Astrocyte (in vitro differentiated cells and primary cell): ENCODE results near the gene HOXA6. TPM values are rescaled to one million over a fixed set of nuclear protein-coding genes. Genes with fewer than 3 reads are reported as not detected.

Source experiments
- DNase-seq: peaks from one replicate; pipeline ENCODE4 v3.0.0-alpha.2; 2010; ENCODE audit warnings: low read depth
- FAIRE-seq: peaks from 2 replicates; lab custom pipeline; 2011; peaks lifted over from hg19 to GRCh38; lab: Jason Lieb, UNC
- H2AFZ ChIP-seq: 2 replicates; pipeline ENCODE4 v1.6.0; 2012; ENCODE audit warnings: low read depth, low read length, inconsistent platforms
- H3K27ac ChIP-seq: 2 replicates; pipeline ENCODE4 v1.5.1; 2011; ENCODE audit warnings: low read depth, low read length, inconsistent platforms
- H3K27me3 ChIP-seq: 2 replicates; pipeline ENCODE4 v1.6.0; 2011; ENCODE audit warnings: low read length, inconsistent platforms; ENCODE audit not compliant: insufficient read depth
- H3K36me3 ChIP-seq: 2 replicates; pipeline ENCODE4 v1.5.1; 2011; ENCODE audit warnings: low read length, inconsistent platforms; ENCODE audit not compliant: insufficient read depth
- H3K4me1 ChIP-seq: 2 replicates; pipeline ENCODE4 v1.5.1; 2011; ENCODE audit warnings: low read length, inconsistent platforms; ENCODE audit not compliant: insufficient read depth
- H3K4me2 ChIP-seq: 2 replicates; pipeline ENCODE4 v1.6.0; 2012; ENCODE audit warnings: low read length, inconsistent platforms
- H3K4me3 ChIP-seq: 2 replicates; pipeline ENCODE4 v1.5.1; 2011; ENCODE audit warnings: low read depth, mild to moderate bottlenecking, low read length, inconsistent platforms; ENCODE audit not compliant: insufficient read depth
- H3K79me2 ChIP-seq: 2 replicates; pipeline ENCODE4 v1.6.0; 2012; ENCODE audit warnings: mild to moderate bottlenecking, low read length, inconsistent platforms; ENCODE audit not compliant: insufficient read depth
- H3K9ac ChIP-seq: 2 replicates; pipeline ENCODE4 v1.6.0; 2012; ENCODE audit warnings: mild to moderate bottlenecking, low read length, inconsistent platforms
- H3K9me3 ChIP-seq: 2 replicates; pipeline ENCODE4 v1.5.1; 2012; ENCODE audit warnings: low read depth, mild to moderate bottlenecking, low read length, inconsistent platforms; ENCODE audit not compliant: insufficient read depth
- H4K20me1 ChIP-seq: 2 replicates; pipeline ENCODE4 v1.6.0; 2012; ENCODE audit warnings: low read length, inconsistent platforms; ENCODE audit not compliant: insufficient read depth
- H3K27ac Mint-ChIP-seq: one replicate; pipeline ENCODE4 v1.8.0; 2021; ENCODE audit warnings: mild to moderate bottlenecking, mixed read lengths; ENCODE audit not compliant: unreplicated experiment
- H3K27me3 Mint-ChIP-seq: one replicate; pipeline ENCODE4 v1.8.0; 2021; ENCODE audit warnings: low read depth, mixed read lengths; ENCODE audit not compliant: unreplicated experiment
- H3K36me3 Mint-ChIP-seq: one replicate; pipeline ENCODE4 v1.8.0; 2021; ENCODE audit warnings: low read depth, mixed read lengths; ENCODE audit not compliant: unreplicated experiment
- H3K4me1 Mint-ChIP-seq: one replicate; pipeline ENCODE4 v1.8.0; 2021; ENCODE audit warnings: low read depth, mixed read lengths; ENCODE audit not compliant: unreplicated experiment
- H3K4me3 Mint-ChIP-seq: one replicate; pipeline ENCODE4 v1.8.0; 2021; ENCODE audit warnings: mild to moderate bottlenecking, moderate library complexity, mixed read lengths; ENCODE audit not compliant: unreplicated experiment
- H3K9me3 Mint-ChIP-seq: one replicate; pipeline ENCODE4 v1.8.0; 2021; ENCODE audit warnings: mild to moderate bottlenecking, mixed read lengths; ENCODE audit not compliant: unreplicated experiment
- CTCF ChIP-seq: IDR thresholded peaks from 2 replicates; pipeline ENCODE4 v1.5.1; 2011; ENCODE audit warnings: low read depth, mild to moderate bottlenecking, inconsistent platforms, low read length, moderate library complexity; ENCODE audit not compliant: insufficient read depth
- EZH2 ChIP-seq: IDR thresholded peaks from 2 replicates; pipeline ENCODE4 v1.6.1; 2012; ENCODE audit warnings: mild to moderate bottlenecking, low read length, inconsistent platforms; ENCODE audit not compliant: insufficient read depth
- total RNA-seq: library from RNA; stranded (reverse); gene quantifications from 2 replicates; pipeline ENCODE4 v1.2.1, GENCODE V29; 2021

The HOXA6 gene
- total RNA-seq, 1 donor from 2014 or later: not detected

- Histone ChIP-seq H3K4me3 (peak overlapping the region; percentile 37), H3K36me3 (no peaks in the 10 kb centered on the region), H3K4me1 (peaks cover 9% of the 10 kb centered on the region), H3K27ac (no peak overlapping the region), H4K20me1 (no peaks in the 10 kb centered on the region), H3K27me3 (peaks cover 95% of the 10 kb centered on the region), H3K4me2 (peak overlapping the region; percentile 85), H3K9me3 (peaks cover 24% of the 10 kb centered on the region), H2AFZ (peak overlapping the region; percentile 66), H3K79me2 (no peaks in the 10 kb centered on the region), H3K9ac (no peak overlapping the region)
- Mint-ChIP-seq H3K36me3 (no peaks in the 10 kb centered on the region), H3K27ac (no peak overlapping the region), H3K4me3 (no peak overlapping the region), H3K4me1 (no peaks in the 10 kb centered on the region), H3K9me3 (peaks cover 52% of the 10 kb centered on the region), H3K27me3 (peaks cover 82% of the 10 kb centered on the region)
- FAIRE-seq: no peak
- peak; percentile 45 for TF ChIP-seq EZH2
- no peak for TF ChIP-seq CTCF
- DNase-seq: no peak
Measured at GRCh38 chr7:27151341-27151930, 3.9 kb upstream of the HOXA6 start.

GRCh38 chr7:27150568-27151340 is 3.2 kb upstream of the HOXA6 start:
- H3K27ac ChIP-seq: no peak overlapping the region
- H3K27ac Mint-ChIP-seq: peak overlapping the region; percentile 41
- no peak for TF ChIP-seq EZH2
- peak; percentile 32 for TF ChIP-seq CTCF
- FAIRE-seq: no peak
- H2AFZ ChIP-seq: peak overlapping the region; percentile 66
- H3K9me3 Mint-ChIP-seq: peaks cover 56% of the 10 kb centered on the region
- H3K27me3 Mint-ChIP-seq: peaks cover 86% of the 10 kb centered on the region
- peaks cover 95% of the 10 kb centered on the region for H3K27me3 ChIP-seq
- H3K4me3 Mint-ChIP-seq: no peak overlapping the region
- peak overlapping the region; percentile 85 for H3K4me2 ChIP-seq
- peak overlapping the region; percentile 37 for H3K4me3 ChIP-seq
- peaks cover 30% of the 10 kb centered on the region for H3K9me3 ChIP-seq
- H3K36me3 Mint-ChIP-seq: no peaks in the 10 kb centered on the region
- no peaks in the 10 kb centered on the region for H4K20me1 ChIP-seq
- H3K9ac ChIP-seq: no peak overlapping the region
- H3K79me2 ChIP-seq: no peaks in the 10 kb centered on the region
- H3K4me1 Mint-ChIP-seq: no peaks in the 10 kb centered on the region
- peaks cover 9% of the 10 kb centered on the region for H3K4me1 ChIP-seq
- no peak for DNase-seq
- no peaks in the 10 kb centered on the region for H3K36me3 ChIP-seq
